ENCODE measurements around the gene WNT8B. TPM values are rescaled to one million over a fixed set of nuclear protein-coding genes. Genes with fewer than 3 reads are reported as not detected.

Gene WNT8B
- total and polyA plus RNA-seq, 2 donors, result 0.08 to 0.11 TPM

DNA sequence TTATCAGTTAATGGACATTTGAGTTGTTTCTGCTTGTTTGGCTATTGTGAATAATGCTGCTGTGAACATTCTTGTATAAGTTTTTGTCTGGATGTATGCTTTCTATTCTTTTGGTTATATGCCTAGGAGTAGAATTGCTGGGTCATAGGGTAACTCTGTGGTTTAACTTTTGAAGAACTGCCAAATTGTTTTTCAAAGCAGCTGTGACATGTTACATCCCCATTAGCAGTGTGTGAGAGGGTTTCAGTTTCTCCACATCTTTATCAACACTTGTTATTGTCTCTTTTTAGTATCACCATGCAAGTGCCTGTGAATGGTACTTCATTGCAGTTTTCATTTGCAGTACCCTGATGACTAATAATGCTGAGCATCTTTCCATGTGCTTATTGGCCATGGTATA, 69.0 kb downstream of the WNT8B start:
- H3K36me3 ChIP-seq (ENCODE audit: insufficient read depth), result no peaks in the 10 kb centered on the region
- no peaks in the 10 kb centered on the region for H3K4me1 ChIP-seq (ENCODE audit: insufficient read depth)
- no peak for DNase-seq (ENCODE audit: extremely low spot score)
- H3K27ac ChIP-seq (ENCODE audit: low read depth), result no peak overlapping the region
- H3K4me3 ChIP-seq (ENCODE audit: low read depth, low read length), result no peak overlapping the region

Other genes with a start within 250 kb of the WNT8B start
- 27.2 TPM for gene CHUK, start 233.4 kb upstream of the WNT8B start, total RNA-seq
- gene CHUK, start 233.4 kb upstream of the WNT8B start, polyA plus RNA-seq, result 13.4 TPM
- gene CWF19L1, start 195.4 kb upstream of the WNT8B start, total RNA-seq, result 33.1 TPM
- 17.9 TPM for gene CWF19L1, start 195.4 kb upstream of the WNT8B start, polyA plus RNA-seq
- gene BLOC1S2, start 176.3 kb upstream of the WNT8B start, total RNA-seq, result 28.6 TPM
- gene BLOC1S2, start 176.3 kb upstream of the WNT8B start, polyA plus RNA-seq, result 22.4 TPM
- gene PKD2L1, start 132.8 kb upstream of the WNT8B start, total RNA-seq, result not detected
- not detected for gene PKD2L1, start 132.8 kb upstream of the WNT8B start, polyA plus RNA-seq
- gene SCD, start 115.8 kb upstream of the WNT8B start, total RNA-seq, result 35.2 TPM
- 66.4 TPM for gene SCD, start 115.8 kb upstream of the WNT8B start, polyA plus RNA-seq
- gene SEC31B, start 56.9 kb downstream of the WNT8B start, total RNA-seq, result 7.0 TPM
- 5.1 TPM for gene SEC31B, start 56.9 kb downstream of the WNT8B start, polyA plus RNA-seq
- gene NDUFB8, start 66.9 kb downstream of the WNT8B start, total RNA-seq, result 106 TPM
- gene NDUFB8, start 66.9 kb downstream of the WNT8B start, polyA plus RNA-seq, result 364 TPM
- gene HIF1AN, start 72.9 kb downstream of the WNT8B start, total RNA-seq, result 14.4 TPM
- gene HIF1AN, start 72.9 kb downstream of the WNT8B start, polyA plus RNA-seq, result 15.4 TPM

Measured in urinary bladder (tissue), 4 donors.